ENCODE measurements around the gene ADORA1.

GRCh38 chr1:203168991-203169390, 41.5 kb downstream of the ADORA1 start:
- TF ChIP-seq CTCF (IDR thresholded peaks at IDR 0.05; ENCODE audit: low read length) (no peak), EZH2 (optimal IDR thresholded peaks at IDR 0.05; ENCODE audit: low read depth, low read length) (no peak), EZH2phosphoT487 (IDR thresholded peaks at IDR 0.05; ENCODE audit: low read length) (no peak)

All from MM.1S (cell line).